GM18517 (cell line): ENCODE data around the gene ATXN7L1.

ENCODE experiments used
- ATAC-seq: cut with Tn5 transposase; IDR thresholded peaks from one replicate; pipeline ENCODE4 v1.9.1; 2021; ENCODE audit warnings: mild to moderate bottlenecking, moderate library complexity; ENCODE audit not compliant: unreplicated experiment

ATXN7L1 gene

GRCh38 chr7:105876091-105876963 lies at the start of gene ATXN7L1:
ATXN7L1 (minus strand) TSS chr7:105876599; CDS start chr7:105876558, 41 bp downstream.
- no peak for ATAC-seq

GRCh38 chr7:105926131-105926530 lies 49.7 kb upstream of the ATXN7L1 start:
- no peak for ATAC-seq

- ATAC-seq, result no peak
These were observed 48.5 kb upstream of the ATXN7L1 start for GRCh38 chr7:105924945-105925344.

- ATAC-seq, result no peak
These were observed 44.4 kb upstream of the ATXN7L1 start for GRCh38 chr7:105920766-105921165.

GRCh38 chr7:105917659-105918058 lies 41.3 kb upstream of the ATXN7L1 start:
- ATAC-seq, result no peak

- no peak for ATAC-seq
These were observed 40.2 kb upstream of the ATXN7L1 start for GRCh38 chr7:105916603-105917002.

- ATAC-seq, result no peak
These were observed 37.5 kb upstream of the ATXN7L1 start for GRCh38 chr7:105913947-105914346.

- ATAC-seq, result no peak
These were observed 35.7 kb upstream of the ATXN7L1 start for GRCh38 chr7:105911961-105912575.

GRCh38 chr7:105910172-105910571 lies 33.8 kb upstream of the ATXN7L1 start:
- no peak for ATAC-seq

GRCh38 chr7:105909742-105910141 lies 33.3 kb upstream of the ATXN7L1 start:
- no peak for ATAC-seq

- ATAC-seq, result no peak
These were observed 30.9 kb upstream of the ATXN7L1 start for GRCh38 chr7:105907129-105907846.

GRCh38 chr7:105906695-105907094 lies 30.3 kb upstream of the ATXN7L1 start:
- ATAC-seq, result no peak

GRCh38 chr7:105905910-105906568 lies 29.6 kb upstream of the ATXN7L1 start:
- ATAC-seq, result no peak

- ATAC-seq, result no peak
These were observed 29.0 kb upstream of the ATXN7L1 start for GRCh38 chr7:105905209-105905909.

- no peak for ATAC-seq
These were observed 27.7 kb upstream of the ATXN7L1 start for GRCh38 chr7:105904064-105904463.

GRCh38 chr7:105902325-105902911 lies 26.0 kb upstream of the ATXN7L1 start:
- ATAC-seq, result no peak

GRCh38 chr7:105897999-105898398 lies 21.6 kb upstream of the ATXN7L1 start:
- no peak for ATAC-seq

- no peak for ATAC-seq
These were observed 20.1 kb upstream of the ATXN7L1 start for GRCh38 chr7:105896407-105896911.

GRCh38 chr7:105894131-105894530 lies 17.7 kb upstream of the ATXN7L1 start:
- ATAC-seq, result no peak

- ATAC-seq, result no peak
These were observed 16.0 kb upstream of the ATXN7L1 start for GRCh38 chr7:105892387-105892786.
